Kidney epithelial cell (primary cell): ENCODE data around the gene STAC3. TPM values are rescaled to one million over a fixed set of nuclear protein-coding genes. Genes with fewer than 3 reads are reported as not detected.

ENCODE experiments used
- DNase-seq: peaks from one replicate; pipeline ENCODE4 v3.0.0-alpha.2; 2010; ENCODE audit warnings: low read depth
- H3K27me3 ChIP-seq: 2 replicates; pipeline ENCODE4 v1.6.0; 2011; ENCODE audit warnings: low read length; ENCODE audit not compliant: control insufficient read depth, insufficient read depth
- H3K36me3 ChIP-seq: 2 replicates; pipeline ENCODE4 v1.5.1; 2011; ENCODE audit warnings: low read length; ENCODE audit not compliant: control insufficient read depth, insufficient read depth
- H3K4me3 ChIP-seq: 2 replicates; pipeline ENCODE4 v1.5.1; 2011; ENCODE audit warnings: low read depth, mild to moderate bottlenecking, control low read depth, low read length
- CTCF ChIP-seq: IDR thresholded peaks from 2 replicates; pipeline ENCODE4 v1.5.1; 2011; ENCODE audit warnings: mild to moderate bottlenecking, moderate library complexity, low read length, control low read depth, inconsistent platforms; ENCODE audit not compliant: insufficient read depth, poor library complexity, severe bottlenecking
- total RNA-seq: library from RNA; depleted of rRNA; stranded (reverse); fragments of >200 nt; gene quantifications from 2 replicates; pipeline ENCODE4 v1.2.3, GENCODE V29; 2015

The STAC3 gene
- total RNA-seq, 1 donor from 2014 or later: 0.71 TPM

GRCh38 chr12:57218030-57218853 is 32.7 kb downstream of the STAC3 start:
- no peak for TF ChIP-seq CTCF
- Histone ChIP-seq H3K36me3 (no peaks in the 10 kb centered on the region), H3K27me3 (peaks cover 88% of the 10 kb centered on the region), H3K4me3 (no peak overlapping the region)
- no peak for DNase-seq

GRCh38 chr12:57216921-57217879 is 33.8 kb downstream of the STAC3 start:
- TF ChIP-seq CTCF: no peak
- DNase-seq: no peak
- Histone ChIP-seq H3K27me3 (peaks cover 77% of the 10 kb centered on the region), H3K4me3 (peak overlapping the region; percentile 21), H3K36me3 (no peaks in the 10 kb centered on the region)

- no peak for DNase-seq
- peak within 1 kb of the TSS; percentile 21 for H3K4me3 ChIP-seq
- TF ChIP-seq CTCF: no peak
- H3K27me3 ChIP-seq: peaks cover 68% of the 10 kb centered on the region
- no peaks in the 10 kb centered on the region for H3K36me3 ChIP-seq
Measured at GRCh38 chr12:57216014-57216911, 34.7 kb downstream of the STAC3 start, which contains the start of gene NXPH4. NXPH4 (plus strand) TSS chr12:57216794; CDS start chr12:57216970, 176 bp downstream.

- no peak for DNase-seq
- H3K36me3 ChIP-seq: no peaks in the 10 kb centered on the region
- peaks cover 62% of the 10 kb centered on the region for H3K27me3 ChIP-seq
- H3K4me3 ChIP-seq: no peak overlapping the region
- TF ChIP-seq CTCF: no peak
Measured at GRCh38 chr12:57215668-57216013, 35.3 kb downstream of the STAC3 start.

- Histone ChIP-seq H3K27me3 (peaks cover 57% of the 10 kb centered on the region), H3K4me3 (no peak overlapping the region), H3K36me3 (no peaks in the 10 kb centered on the region)
- DNase-seq: no peak
- TF ChIP-seq CTCF: no peak
Measured at GRCh38 chr12:57215065-57215464, 35.9 kb downstream of the STAC3 start.
